Stimulated activated naive CD8-positive, alpha-beta T cell treated with anti-CD3 and anti-CD28 coated beads, Interleukin-15, Interleukin-2, amounts not matched to agents 100 ng/mL and 50 ng/mL, for 24 hours (primary cell): Measurements from ENCODE around the gene ITGB2.

Experiments
- H3K27ac Mint-ChIP-seq: one replicate; pipeline ENCODE4 v1.8.0; 2021; ENCODE audit warnings: mild to moderate bottlenecking, mixed read lengths
- H3K27me3 Mint-ChIP-seq: one replicate; pipeline ENCODE4 v1.8.0; 2021; ENCODE audit warnings: mixed read lengths
- H3K36me3 Mint-ChIP-seq: one replicate; pipeline ENCODE4 v1.8.0; 2021; ENCODE audit warnings: low read depth, mixed read lengths
- H3K4me1 Mint-ChIP-seq: one replicate; pipeline ENCODE4 v1.8.0; 2021; ENCODE audit warnings: low read depth, mixed read lengths
- H3K4me3 Mint-ChIP-seq: one replicate; pipeline ENCODE4 v1.8.0; 2021; ENCODE audit warnings: mild to moderate bottlenecking, mixed read lengths
- H3K9me3 Mint-ChIP-seq: one replicate; pipeline ENCODE4 v1.8.0; 2021; ENCODE audit warnings: mixed read lengths

Gene ITGB2

DNA sequence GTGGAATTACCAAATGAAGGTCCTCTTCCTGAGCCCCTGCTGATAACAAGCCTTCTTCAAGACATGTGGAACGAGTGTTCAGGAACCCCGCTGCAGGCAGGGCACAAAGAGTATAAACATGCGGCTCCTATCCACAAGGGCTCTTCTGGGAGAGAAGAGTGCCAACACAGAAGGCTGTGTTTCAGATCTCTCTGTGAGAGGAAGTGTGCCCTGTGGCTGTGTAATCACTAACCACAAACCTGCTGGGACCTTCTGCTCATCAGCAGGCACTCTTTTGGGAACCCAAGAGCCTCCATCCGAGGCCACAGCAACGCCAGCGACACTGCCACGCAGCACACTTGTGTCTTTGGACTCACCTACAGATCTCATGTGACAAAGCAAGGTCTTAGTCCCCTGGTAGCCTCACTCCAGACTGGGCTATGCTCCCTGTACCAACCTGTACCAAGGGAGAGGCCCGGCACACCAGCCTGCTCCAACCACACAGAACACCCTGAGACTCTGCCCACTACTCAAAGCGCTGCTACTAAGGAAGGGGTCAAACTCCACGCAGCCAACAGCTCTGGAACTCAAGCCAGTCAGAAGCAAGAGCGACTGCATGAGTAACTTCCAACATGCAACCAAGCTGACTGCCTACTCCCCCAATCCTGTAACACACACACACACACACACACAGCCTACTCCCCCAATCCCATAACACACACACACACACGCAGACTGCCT, 55.0 kb downstream of the ITGB2 start:
- Mint-ChIP-seq H3K27ac (peak overlapping the region; percentile 90), H3K27me3 (no peaks in the 10 kb centered on the region), H3K36me3 (peaks cover 30% of the 10 kb centered on the region)

DNA sequence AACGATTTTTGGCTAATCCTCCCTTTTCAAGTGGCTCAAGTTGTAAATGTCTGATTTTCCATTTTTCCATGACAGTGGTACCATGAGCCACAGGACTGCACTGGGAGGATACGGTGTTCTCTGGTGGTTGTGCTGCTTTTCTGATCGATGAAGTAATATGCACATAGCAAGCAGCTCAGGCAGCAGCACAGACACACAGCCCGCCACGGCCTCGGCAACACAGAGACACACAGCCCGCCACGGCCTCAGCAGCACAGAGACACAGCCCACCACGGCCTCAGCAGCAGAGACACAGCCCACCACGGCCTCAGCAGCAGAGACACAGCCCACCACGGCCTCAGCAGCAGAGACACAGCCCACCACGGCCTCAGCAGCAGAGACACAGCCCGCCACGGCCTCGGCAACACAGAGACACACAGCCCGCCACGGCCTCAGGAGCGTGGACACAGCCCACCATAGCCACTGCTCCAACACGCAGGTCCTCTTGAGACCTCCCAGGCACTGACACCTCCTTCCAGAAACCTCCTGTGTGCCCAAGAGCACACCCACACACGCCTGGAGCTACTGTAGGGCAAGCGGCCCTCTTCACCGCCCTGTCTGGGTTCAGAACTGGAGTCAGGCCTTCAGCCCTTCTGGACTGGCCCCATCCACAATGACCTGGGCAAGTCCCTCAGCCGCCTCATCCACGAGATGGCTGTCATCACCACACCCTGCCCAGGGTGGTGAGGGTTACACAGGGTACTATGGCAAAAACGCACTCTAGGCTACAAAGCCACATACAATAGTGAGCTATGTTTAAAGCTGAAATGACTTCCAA, 57.6 kb downstream of the ITGB2 start:
- Mint-ChIP-seq H3K9me3 (no peaks in the 10 kb centered on the region), H3K27me3 (no peaks in the 10 kb centered on the region), H3K27ac (peak overlapping the region; percentile 45), H3K4me3 (no peak overlapping the region), H3K36me3 (peaks cover 47% of the 10 kb centered on the region), H3K4me1 (peaks cover 57% of the 10 kb centered on the region)

More for the DNA sequence above, 55.0 kb downstream of the ITGB2 start:
- peak overlapping the region; percentile 64 for H3K4me3 Mint-ChIP-seq
- peaks cover 73% of the 10 kb centered on the region for H3K4me1 Mint-ChIP-seq
- H3K9me3 Mint-ChIP-seq = no peaks in the 10 kb centered on the region

DNA sequence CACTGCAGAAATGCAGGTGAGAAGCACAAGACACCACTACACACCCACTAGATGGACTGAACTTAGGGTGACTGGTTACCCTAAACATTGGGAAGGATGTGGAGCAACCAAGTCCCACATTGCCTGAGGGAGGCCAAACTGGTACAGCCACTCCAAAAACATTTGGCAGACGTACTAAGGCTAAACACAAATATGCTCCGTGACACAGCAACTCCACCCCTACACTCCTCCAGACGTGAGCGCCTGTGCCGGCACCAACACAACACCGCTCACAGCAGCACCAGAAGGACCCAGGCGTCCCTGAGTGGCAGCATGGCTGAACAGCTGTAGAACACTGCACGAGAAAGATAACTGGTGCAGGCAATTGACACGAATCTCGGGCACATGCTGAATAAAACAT, 61.9 kb downstream of the ITGB2 start:
- Mint-ChIP-seq H3K36me3 (peaks cover 64% of the 10 kb centered on the region), H3K4me1 (peaks cover 42% of the 10 kb centered on the region), H3K4me3 (no peak overlapping the region), H3K9me3 (no peaks in the 10 kb centered on the region), H3K27me3 (no peaks in the 10 kb centered on the region), H3K27ac (no peak overlapping the region)

DNA sequence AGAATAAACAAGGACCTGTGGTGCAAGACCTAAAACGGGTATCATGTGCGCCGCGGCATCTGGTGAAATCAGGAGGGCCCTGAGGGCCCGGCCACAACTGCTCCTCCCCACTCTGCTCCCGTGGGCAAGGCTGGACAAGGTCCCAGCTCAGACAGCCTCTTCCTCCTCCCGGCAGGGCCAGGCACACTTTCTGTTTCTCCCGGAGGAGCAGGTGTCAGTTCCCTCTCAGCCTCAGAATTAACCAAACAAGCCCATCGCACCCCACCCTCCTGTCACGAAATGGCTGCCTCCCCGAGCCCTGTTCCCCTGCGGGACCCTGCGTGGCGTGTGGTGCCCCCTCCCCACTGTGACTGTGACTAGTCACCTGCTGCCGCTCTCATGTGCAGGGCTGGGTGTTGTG, 62.4 kb downstream of the ITGB2 start:
- no peak overlapping the region for H3K27ac Mint-ChIP-seq
- H3K4me3 Mint-ChIP-seq = no peak overlapping the region
- H3K4me1 Mint-ChIP-seq = peaks cover 41% of the 10 kb centered on the region
- no peaks in the 10 kb centered on the region for H3K27me3 Mint-ChIP-seq
- no peaks in the 10 kb centered on the region for H3K9me3 Mint-ChIP-seq
- peaks cover 64% of the 10 kb centered on the region for H3K36me3 Mint-ChIP-seq

DNA sequence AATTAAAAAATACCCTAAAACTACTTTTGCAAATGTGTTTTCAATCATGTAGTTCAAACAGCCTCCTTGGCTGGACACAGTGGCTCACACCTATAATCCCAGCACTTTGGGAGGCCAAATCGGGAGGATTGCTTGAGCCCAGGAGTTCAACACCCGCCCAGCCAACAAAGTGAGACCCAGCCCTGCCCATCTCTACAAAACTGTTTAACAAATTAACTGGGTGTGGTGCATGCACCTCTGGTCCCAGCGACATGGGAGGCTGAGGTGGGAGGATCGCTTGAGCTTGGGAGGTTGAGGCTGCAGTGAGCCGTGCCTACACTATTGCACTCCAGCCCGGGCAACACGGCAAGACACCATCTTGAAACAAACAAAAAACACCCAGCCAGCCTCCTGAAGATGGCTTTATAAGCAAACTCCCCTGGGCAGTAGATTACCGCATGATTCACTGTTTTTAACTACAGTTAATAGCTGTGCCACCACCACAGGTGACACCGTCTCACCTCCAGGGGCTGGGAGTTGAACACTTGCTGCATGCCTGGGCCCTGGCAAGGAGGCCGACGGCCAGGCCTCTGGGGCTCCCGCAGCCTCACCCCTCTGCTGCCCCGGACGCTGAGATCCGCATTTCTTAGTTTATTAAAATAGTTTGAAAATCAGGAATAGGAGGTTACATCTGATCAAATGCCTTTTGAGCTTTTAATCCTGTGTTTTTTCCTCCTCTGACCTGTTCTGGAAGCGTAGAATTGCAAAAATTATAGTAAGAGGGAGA, 63.4 kb downstream of the ITGB2 start:
- Mint-ChIP-seq H3K27ac (peak overlapping the region; percentile 45), H3K27me3 (no peaks in the 10 kb centered on the region), H3K9me3 (no peaks in the 10 kb centered on the region), H3K4me1 (peaks cover 44% of the 10 kb centered on the region), H3K4me3 (no peak overlapping the region), H3K36me3 (peaks cover 67% of the 10 kb centered on the region)

DNA sequence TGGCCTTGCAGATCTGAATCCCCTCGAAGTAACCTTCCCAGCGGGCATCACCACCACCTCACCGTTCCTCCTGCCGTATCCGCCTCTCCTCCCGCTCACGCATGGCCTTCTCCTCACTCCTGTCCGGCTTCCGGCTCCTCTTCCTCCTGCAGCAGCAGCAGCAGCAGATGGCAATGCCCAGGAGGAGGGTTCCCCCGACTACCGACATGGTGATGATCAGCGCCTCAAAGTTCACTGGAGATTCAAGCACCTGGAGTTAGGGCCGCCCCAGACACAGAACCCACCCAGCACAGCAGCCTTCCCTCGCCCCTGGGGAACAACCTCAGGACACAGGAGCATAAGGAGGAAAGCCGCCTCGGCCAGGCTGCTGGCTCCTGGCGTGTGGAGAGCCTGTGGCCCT, 64.6 kb downstream of the ITGB2 start:
- no peaks in the 10 kb centered on the region for H3K27me3 Mint-ChIP-seq
- H3K36me3 Mint-ChIP-seq = peaks cover 57% of the 10 kb centered on the region
- H3K4me1 Mint-ChIP-seq = peaks cover 46% of the 10 kb centered on the region
- no peaks in the 10 kb centered on the region for H3K9me3 Mint-ChIP-seq
- no peak overlapping the region for H3K4me3 Mint-ChIP-seq
- H3K27ac Mint-ChIP-seq = no peak overlapping the region

DNA sequence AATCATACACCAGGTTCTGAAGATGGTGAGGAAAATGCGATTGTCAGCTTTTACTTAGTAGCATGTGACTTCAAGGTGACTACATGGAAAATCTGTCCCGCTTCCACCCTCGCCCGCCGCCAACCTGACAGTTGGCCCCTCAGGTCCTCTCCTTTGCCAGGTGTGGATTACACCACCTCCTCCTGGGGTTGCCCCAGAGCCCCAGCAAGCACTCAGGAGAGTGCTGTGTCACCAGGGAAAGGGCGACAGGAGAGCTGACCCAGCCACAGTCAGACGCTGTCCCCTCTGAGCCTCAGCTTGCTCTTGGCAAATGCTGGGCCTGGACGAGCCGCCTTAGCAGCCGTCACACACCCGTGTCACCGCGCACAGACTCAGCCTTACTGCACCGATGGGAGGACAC, 65.1 kb downstream of the ITGB2 start:
- Mint-ChIP-seq H3K27me3 (no peaks in the 10 kb centered on the region), H3K4me1 (peaks cover 43% of the 10 kb centered on the region), H3K4me3 (no peak overlapping the region), H3K27ac (no peak overlapping the region), H3K36me3 (peaks cover 55% of the 10 kb centered on the region), H3K9me3 (no peaks in the 10 kb centered on the region)

DNA sequence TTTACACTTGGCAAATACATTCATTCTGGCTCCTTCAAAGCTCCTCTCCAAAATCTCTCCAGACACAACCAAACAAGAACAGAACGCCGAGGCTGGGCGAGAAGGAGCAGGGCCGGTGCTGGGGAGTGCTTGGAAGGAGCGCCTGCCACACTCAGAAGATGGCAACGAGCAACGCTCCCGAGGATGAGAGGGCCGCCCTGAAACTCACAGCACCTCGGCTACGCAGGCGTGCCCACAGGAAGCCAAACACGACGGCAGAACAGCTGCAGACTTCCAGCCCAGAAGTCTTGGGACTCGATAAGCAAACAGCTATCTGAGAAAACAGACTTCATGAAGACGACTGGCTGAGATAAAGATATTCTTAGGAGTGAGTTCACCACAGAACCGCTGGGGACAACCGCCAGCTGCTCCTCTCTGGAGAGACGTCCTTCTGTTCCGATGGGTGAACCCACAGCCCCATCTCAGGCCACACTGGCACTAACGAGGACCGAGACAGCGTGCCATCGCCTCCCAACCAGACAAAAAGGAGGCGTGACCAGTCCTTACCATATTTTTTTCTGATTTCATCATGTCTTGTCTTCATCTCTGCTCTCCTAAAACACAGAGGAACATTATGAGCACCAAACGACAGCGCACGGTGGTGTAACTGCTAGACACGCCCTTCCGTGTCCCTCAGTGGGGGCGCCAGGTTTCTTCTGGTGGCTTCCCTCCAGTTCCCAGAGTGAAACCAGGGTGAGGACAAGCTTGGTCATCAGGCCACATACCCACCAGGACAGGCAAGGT, 65.8 kb downstream of the ITGB2 start:
- Mint-ChIP-seq H3K27ac (peak overlapping the region; percentile 79), H3K9me3 (no peaks in the 10 kb centered on the region), H3K4me3 (peak overlapping the region; percentile 7), H3K27me3 (no peaks in the 10 kb centered on the region), H3K36me3 (peaks cover 54% of the 10 kb centered on the region), H3K4me1 (peaks cover 37% of the 10 kb centered on the region)

DNA sequence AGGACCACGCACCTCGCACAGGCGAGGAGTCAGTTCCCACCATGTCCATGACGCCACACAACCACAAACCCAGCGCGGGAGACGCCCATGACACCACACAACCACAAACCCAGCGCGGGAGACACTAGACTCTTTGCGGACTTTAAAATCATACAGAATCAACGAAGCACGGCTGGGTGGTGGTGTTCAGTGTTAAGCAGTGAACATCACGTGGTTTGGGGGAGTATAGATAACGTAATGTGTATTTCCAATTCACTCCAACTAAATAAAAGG, 66.4 kb downstream of the ITGB2 start:
- H3K4me1 Mint-ChIP-seq = peaks cover 36% of the 10 kb centered on the region
- peak overlapping the region; percentile 9 for H3K4me3 Mint-ChIP-seq
- peaks cover 53% of the 10 kb centered on the region for H3K36me3 Mint-ChIP-seq
- no peaks in the 10 kb centered on the region for H3K27me3 Mint-ChIP-seq
- H3K9me3 Mint-ChIP-seq = no peaks in the 10 kb centered on the region
- peak overlapping the region; percentile 78 for H3K27ac Mint-ChIP-seq

DNA sequence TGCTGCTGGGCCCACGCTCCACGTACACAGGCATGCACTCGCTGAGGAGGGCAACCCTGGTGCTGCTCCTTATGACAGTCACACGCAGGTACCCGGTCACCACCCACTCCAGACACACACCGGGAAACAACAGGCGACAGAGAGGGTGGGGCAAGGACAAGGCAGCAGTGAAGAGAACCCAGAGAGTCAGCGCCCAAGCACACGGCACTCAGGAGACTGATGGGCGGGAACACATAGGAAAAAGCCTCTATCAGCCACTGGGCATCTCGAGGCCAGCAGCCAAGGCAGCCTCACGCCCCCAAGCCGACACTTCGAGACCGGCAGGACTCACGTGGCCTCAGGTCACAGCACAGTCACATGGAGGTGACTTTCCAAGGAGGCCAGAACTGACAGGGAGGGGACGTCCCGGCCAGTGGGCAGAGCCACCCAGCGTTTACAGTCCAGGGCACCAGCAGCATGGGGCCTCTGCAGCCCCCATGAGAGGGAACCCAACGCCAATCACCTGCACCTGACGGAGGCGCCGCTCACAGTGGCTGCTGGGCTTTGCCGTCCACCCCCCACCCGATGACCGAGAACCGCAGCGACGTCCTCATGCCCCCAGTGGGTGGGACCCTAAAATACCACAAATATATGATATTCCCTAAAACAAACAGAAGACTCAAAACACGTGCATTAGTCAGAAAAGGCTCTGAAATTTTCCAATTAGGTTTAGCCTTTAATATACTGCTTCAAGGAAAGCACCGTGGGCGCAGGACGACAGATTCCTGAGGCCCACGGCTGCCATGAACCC, 66.9 kb downstream of the ITGB2 start:
- Mint-ChIP-seq H3K36me3 (peaks cover 52% of the 10 kb centered on the region), H3K4me3 (peak overlapping the region; percentile 9)

DNA sequence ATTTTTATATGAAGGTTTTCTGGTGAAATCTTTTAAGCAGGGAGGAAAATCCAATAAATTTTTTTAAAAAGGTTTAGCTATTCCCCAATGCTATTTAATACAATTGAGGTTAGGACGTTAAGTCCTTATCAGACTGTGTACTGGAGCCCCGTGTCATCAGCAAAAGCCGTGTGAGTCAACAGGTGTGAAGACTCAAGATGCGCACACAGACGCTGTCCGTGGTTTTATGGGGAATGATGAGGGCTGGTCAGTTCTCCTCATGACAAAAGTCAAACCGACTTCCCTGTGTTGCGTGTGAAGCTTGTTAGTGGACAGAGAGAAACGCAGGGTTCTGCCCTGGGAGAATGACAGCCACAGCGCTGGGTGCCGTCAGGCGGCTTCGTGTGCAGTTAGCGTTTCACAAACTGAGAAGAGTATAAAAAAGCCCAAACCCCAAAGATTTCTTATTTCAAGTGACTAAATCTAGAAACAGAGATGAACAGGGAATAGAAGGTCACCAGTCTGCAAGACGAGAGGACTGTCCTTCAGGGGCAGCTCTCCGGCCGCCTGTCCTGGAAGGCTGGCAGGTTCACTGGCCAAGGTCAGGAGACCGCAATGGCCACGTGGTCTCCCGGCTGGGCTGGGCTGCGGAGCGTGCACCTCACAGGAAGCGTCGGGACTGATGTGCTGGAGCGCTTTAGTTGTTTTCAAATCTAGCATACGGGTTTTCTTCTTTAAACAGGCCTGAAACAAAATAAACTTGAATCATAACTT, 69.6 kb downstream of the ITGB2 start:
- Mint-ChIP-seq H3K4me3 (no peak overlapping the region), H3K27me3 (no peaks in the 10 kb centered on the region), H3K4me1 (peaks cover 42% of the 10 kb centered on the region), H3K36me3 (peaks cover 42% of the 10 kb centered on the region), H3K9me3 (no peaks in the 10 kb centered on the region), H3K27ac (no peak overlapping the region)

More for the DNA sequence above, 66.9 kb downstream of the ITGB2 start:
- Mint-ChIP-seq H3K4me1 (peaks cover 36% of the 10 kb centered on the region), H3K27me3 (no peaks in the 10 kb centered on the region), H3K9me3 (no peaks in the 10 kb centered on the region), H3K27ac (peak overlapping the region; percentile 78)

DNA sequence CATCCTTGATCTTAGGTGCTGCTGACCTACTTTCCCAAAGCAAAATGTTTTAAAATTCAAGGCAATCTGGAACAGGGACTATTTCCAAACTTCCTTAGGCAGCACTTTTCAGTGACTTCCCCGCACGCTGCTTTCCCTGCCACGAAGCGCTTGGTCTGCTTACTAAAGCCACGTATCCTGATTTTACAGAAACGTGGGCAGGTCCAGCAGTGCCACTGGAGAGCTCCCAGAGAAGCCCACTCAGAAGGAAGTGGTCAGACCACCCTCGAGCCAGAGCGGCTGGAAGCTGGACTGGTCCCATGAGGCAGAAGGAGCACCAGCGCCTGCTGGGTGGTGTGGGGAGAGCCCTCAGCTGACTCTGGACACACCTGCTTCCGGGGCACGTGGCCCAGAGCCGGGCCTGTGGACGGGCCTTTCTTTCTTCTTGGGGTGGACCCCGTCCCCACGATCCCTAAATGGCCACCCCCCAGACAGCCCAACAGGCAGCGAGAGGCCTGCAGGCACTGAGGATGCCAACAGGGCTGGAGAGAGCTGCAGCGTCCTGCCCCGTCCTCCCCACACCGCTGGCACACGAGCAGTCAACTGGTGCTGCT, 70.4 kb downstream of the ITGB2 start:
- Mint-ChIP-seq H3K4me1 (peaks cover 44% of the 10 kb centered on the region), H3K4me3 (no peak overlapping the region), H3K27me3 (no peaks in the 10 kb centered on the region), H3K36me3 (peaks cover 36% of the 10 kb centered on the region), H3K9me3 (no peaks in the 10 kb centered on the region), H3K27ac (no peak overlapping the region)

DNA sequence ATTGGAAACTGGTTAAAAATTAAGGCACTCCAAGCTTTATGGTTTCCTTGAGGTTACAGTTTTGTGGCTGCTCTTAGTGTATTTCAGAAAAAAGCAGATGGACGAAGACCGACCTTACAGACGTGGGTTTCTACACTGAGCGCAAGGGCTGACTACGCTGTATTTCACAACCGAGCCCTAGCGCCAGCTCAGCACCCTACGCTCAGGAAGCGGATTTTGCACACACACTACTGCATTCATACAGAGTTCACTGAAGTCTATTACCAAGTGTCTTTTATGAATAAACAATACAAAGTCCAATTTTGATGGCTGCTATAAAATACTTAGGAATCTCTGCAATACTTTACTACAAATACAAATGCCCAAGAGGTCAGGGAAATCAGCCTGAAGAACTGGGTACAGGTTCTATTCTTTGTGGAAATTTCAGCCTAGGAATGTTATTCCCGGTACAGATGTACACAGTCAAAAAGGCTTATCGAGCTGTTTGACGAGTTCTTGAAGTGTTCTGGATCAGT, 71.0 kb downstream of the ITGB2 start:
- no peaks in the 10 kb centered on the region for H3K27me3 Mint-ChIP-seq
- no peak overlapping the region for H3K27ac Mint-ChIP-seq
- H3K4me3 Mint-ChIP-seq = no peak overlapping the region
- peaks cover 41% of the 10 kb centered on the region for H3K4me1 Mint-ChIP-seq
- peaks cover 29% of the 10 kb centered on the region for H3K36me3 Mint-ChIP-seq
- H3K9me3 Mint-ChIP-seq = no peaks in the 10 kb centered on the region
